ENCODE data around the gene RASA3. TPM values are rescaled to one million over a fixed set of nuclear protein-coding genes. Genes with fewer than 3 reads are reported as not detected.
"Not testable (repeated sequence)": the region's sequence is repeated elsewhere in the genome, so short reads cannot be mapped to it uniquely, and the experiment has no call there.

RASA3 gene
- total RNA-seq, 1 experiment from 2014 or later, result 9.1 TPM

GRCh38 chr13:114101358-114102130 lies 30.9 kb downstream of the RASA3 start:
- no TSS peak for BruUV-seq (replicated peaks)
- POLR2A ChIA-PET, result no interaction called here
- no peak for DNase-seq (ENCODE audit: unreplicated experiment)
- peaks cover 9% of the 10 kb centered on the region for H3K4me1 Mint-ChIP-seq (ENCODE audit: insufficient read depth, unreplicated experiment)
- no peak overlapping the region for H3K4me3 Mint-ChIP-seq (ENCODE audit: unreplicated experiment)
- H3K36me3 Mint-ChIP-seq (ENCODE audit: insufficient read depth, unreplicated experiment), result no peaks in the 10 kb centered on the region
- CTCF ChIA-PET, result no interaction called here
- no peak for TF ChIP-seq CTCF (IDR thresholded peaks at IDR 0.05; ENCODE audit: unreplicated experiment)
- no peak overlapping the region for H3K27ac Mint-ChIP-seq (ENCODE audit: low read depth, unreplicated experiment)
- H3K27me3 Mint-ChIP-seq (ENCODE audit: insufficient read depth, unreplicated experiment), result no peaks in the 10 kb centered on the region
- H3K9me3 Mint-ChIP-seq (ENCODE audit: unreplicated experiment), result no peaks in the 10 kb centered on the region
- intact Hi-C loops (cut with micrococcal nuclease), result no loop called here

DNA sequence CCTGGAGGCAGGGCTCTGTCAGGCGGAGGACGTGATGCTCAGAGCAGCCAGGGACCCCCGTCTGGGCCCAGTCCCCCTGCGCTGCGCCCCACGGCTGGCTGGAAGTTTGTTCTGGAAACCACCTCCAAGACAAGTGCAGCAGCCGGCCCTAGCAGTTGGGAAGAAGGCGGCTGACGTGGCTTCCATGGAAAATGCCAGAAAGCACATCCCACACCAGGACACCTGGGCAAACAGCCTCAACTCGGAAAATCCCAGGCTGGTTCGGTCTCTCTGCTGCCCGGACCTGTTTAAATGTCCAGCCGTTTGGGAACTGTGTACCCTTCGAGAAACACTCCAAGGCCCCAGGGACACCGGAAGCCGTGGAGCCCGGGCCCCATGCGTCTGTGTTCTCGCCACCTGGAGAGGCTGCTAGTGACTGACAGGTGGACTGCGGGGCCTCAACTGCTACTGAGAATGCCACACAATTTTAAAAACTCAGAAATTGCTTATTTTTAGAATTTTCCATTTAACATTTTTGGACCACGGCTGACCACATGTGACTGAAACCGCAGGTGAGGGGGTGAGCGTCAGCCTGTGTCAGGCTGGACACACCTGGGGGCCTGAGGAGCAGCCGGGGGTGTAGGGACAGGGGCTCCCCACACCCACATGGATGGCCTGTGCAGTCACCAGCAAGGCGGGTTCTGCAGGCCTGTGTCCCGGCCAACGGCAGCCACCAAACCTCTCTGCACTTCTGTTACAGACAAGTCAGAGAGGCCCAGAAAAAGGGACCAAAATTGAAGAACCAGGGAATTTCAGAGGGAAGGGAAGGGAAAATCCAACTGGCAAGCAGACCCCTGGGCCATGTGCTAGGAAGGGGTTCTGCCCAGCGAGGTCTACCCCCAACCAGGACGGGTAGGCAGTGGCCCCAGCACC lies 31.7 kb downstream of the RASA3 start:
- ChIA-PET POLR2A (no interaction called here), CTCF (no interaction called here)
- intact Hi-C loops (cut with micrococcal nuclease), result no loop called here
- Mint-ChIP-seq H3K27ac (ENCODE audit: low read depth, unreplicated experiment) (no peak overlapping the region), H3K4me3 (ENCODE audit: unreplicated experiment) (no peak overlapping the region), H3K9me3 (ENCODE audit: unreplicated experiment) (no peaks in the 10 kb centered on the region), H3K27me3 (ENCODE audit: insufficient read depth, unreplicated experiment) (no peaks in the 10 kb centered on the region), H3K4me1 (ENCODE audit: insufficient read depth, unreplicated experiment) (peaks cover 9% of the 10 kb centered on the region), H3K36me3 (ENCODE audit: insufficient read depth, unreplicated experiment) (no peaks in the 10 kb centered on the region)
- TF ChIP-seq CTCF (IDR thresholded peaks at IDR 0.05; ENCODE audit: unreplicated experiment), result no peak
- DNase-seq (ENCODE audit: unreplicated experiment), result no peak
- no TSS peak for BruUV-seq (replicated peaks)

- Mint-ChIP-seq H3K27ac (ENCODE audit: low read depth, unreplicated experiment) (peak overlapping the region; percentile 32), H3K4me3 (ENCODE audit: unreplicated experiment) (no peak overlapping the region), H3K27me3 (ENCODE audit: insufficient read depth, unreplicated experiment) (no peaks in the 10 kb centered on the region), H3K9me3 (ENCODE audit: unreplicated experiment) (no peaks in the 10 kb centered on the region), H3K4me1 (ENCODE audit: insufficient read depth, unreplicated experiment) (peaks cover 9% of the 10 kb centered on the region), H3K36me3 (ENCODE audit: insufficient read depth, unreplicated experiment) (no peaks in the 10 kb centered on the region)
- ChIA-PET POLR2A (no interaction called here), CTCF (no interaction called here)
- BruUV-seq (replicated peaks), result no TSS peak
- TF ChIP-seq CTCF (IDR thresholded peaks at IDR 0.05; ENCODE audit: unreplicated experiment), result no peak
- intact Hi-C loops (cut with micrococcal nuclease), result no loop called here
- DNase-seq (ENCODE audit: unreplicated experiment), result no peak
These were observed 32.4 kb downstream of the RASA3 start for GRCh38 chr13:114099918-114100445.

- peaks cover 9% of the 10 kb centered on the region for H3K4me1 Mint-ChIP-seq (ENCODE audit: insufficient read depth, unreplicated experiment)
- no peaks in the 10 kb centered on the region for H3K9me3 Mint-ChIP-seq (ENCODE audit: unreplicated experiment)
- intact Hi-C loops (cut with micrococcal nuclease), result no loop called here
- H3K36me3 Mint-ChIP-seq (ENCODE audit: insufficient read depth, unreplicated experiment), result no peaks in the 10 kb centered on the region
- H3K27me3 Mint-ChIP-seq (ENCODE audit: insufficient read depth, unreplicated experiment), result no peaks in the 10 kb centered on the region
- DNase-seq (ENCODE audit: unreplicated experiment), result peak; percentile 87
- no peak overlapping the region for H3K4me3 Mint-ChIP-seq (ENCODE audit: unreplicated experiment)
- H3K27ac Mint-ChIP-seq (ENCODE audit: low read depth, unreplicated experiment), result no peak overlapping the region
- CTCF ChIA-PET, result interaction anchor here (0.6 to 0.7 kb wide), 3 partner anchors 11 to 139 kb away, joined by 3 to 5 read pairs (median 3); no protein-coding TSS in a partner anchor
- no peak for TF ChIP-seq CTCF (IDR thresholded peaks at IDR 0.05; ENCODE audit: unreplicated experiment)
- BruUV-seq (replicated peaks), result no TSS peak
- POLR2A ChIA-PET, result interaction anchor here (0.6 kb wide), 1 partner anchor 183 kb away, joined by 3 read pairs; no protein-coding TSS in a partner anchor
These were observed 33.2 kb downstream of the RASA3 start for GRCh38 chr13:114099191-114099590.

- POLR2A ChIA-PET, result interaction anchor here (0.6 kb wide), 1 partner anchor 183 kb away, joined by 3 read pairs; no protein-coding TSS in a partner anchor
- BruUV-seq (replicated peaks); H3K36me3 Mint-ChIP-seq (ENCODE audit: insufficient read depth, unreplicated experiment); intact Hi-C loops (cut with micrococcal nuclease); DNase-seq (ENCODE audit: unreplicated experiment); H3K27ac Mint-ChIP-seq (ENCODE audit: low read depth, unreplicated experiment); H3K27me3 Mint-ChIP-seq (ENCODE audit: insufficient read depth, unreplicated experiment); H3K4me1 Mint-ChIP-seq (ENCODE audit: insufficient read depth, unreplicated experiment); H3K9me3 Mint-ChIP-seq (ENCODE audit: unreplicated experiment): not testable (repeated sequence)
- CTCF ChIA-PET, result interaction anchor here (0.6 to 0.7 kb wide), 3 partner anchors 11 to 138 kb away, joined by 3 to 5 read pairs (median 3); no protein-coding TSS in a partner anchor
- peak overlapping the region; percentile 52 for H3K4me3 Mint-ChIP-seq (ENCODE audit: unreplicated experiment)
These were observed 33.8 kb downstream of the RASA3 start for GRCh38 chr13:114098689-114099056.

All from MCF 10A (cell line).